Mesodermal cell (in vitro differentiated cells): Measurements from ENCODE around the gene DNAH5.

Source experiments
- H3K27ac ChIP-seq: 2 replicates; pipeline ENCODE4 v1.7.0; 2013; ENCODE audit warnings: mild to moderate bottlenecking, low read depth, low read length, moderate library complexity; ENCODE audit not compliant: severe bottlenecking
- H3K36me3 ChIP-seq: 2 replicates; pipeline ENCODE4 v1.7.1; 2013; ENCODE audit warnings: mild to moderate bottlenecking, low read length, moderate library complexity; ENCODE audit not compliant: control insufficient read depth, insufficient read depth
- H3K4me1 ChIP-seq: one replicate; pipeline ENCODE4 v1.7.1; 2013; ENCODE audit warnings: mild to moderate bottlenecking, low read length; ENCODE audit not compliant: insufficient read depth, control insufficient read depth, poor library complexity, severe bottlenecking
- H3K4me3 ChIP-seq: 2 replicates; pipeline ENCODE4 v1.7.0; 2013; ENCODE audit warnings: low read length, control low read depth, mild to moderate bottlenecking; ENCODE audit not compliant: insufficient read depth, poor library complexity, severe bottlenecking; ENCODE audit errors: extremely low read depth
- H3K9me3 ChIP-seq: 2 replicates; pipeline ENCODE4 v1.7.1; 2013; ENCODE audit warnings: mild to moderate bottlenecking, low read length, moderate library complexity; ENCODE audit not compliant: control insufficient read depth
- WGBS, 2 experiments: methylation state at CpG; one replicate each; pipeline ENCODE4 v1.1.5; 2013; ENCODE audit warnings: missing lambda C conversion rate in 2 of 2; ENCODE audit not compliant: insufficient coverage in 2 of 2; 5-methylcytosine and 5-hydroxymethylcytosine counted together

The DNAH5 gene

DNA sequence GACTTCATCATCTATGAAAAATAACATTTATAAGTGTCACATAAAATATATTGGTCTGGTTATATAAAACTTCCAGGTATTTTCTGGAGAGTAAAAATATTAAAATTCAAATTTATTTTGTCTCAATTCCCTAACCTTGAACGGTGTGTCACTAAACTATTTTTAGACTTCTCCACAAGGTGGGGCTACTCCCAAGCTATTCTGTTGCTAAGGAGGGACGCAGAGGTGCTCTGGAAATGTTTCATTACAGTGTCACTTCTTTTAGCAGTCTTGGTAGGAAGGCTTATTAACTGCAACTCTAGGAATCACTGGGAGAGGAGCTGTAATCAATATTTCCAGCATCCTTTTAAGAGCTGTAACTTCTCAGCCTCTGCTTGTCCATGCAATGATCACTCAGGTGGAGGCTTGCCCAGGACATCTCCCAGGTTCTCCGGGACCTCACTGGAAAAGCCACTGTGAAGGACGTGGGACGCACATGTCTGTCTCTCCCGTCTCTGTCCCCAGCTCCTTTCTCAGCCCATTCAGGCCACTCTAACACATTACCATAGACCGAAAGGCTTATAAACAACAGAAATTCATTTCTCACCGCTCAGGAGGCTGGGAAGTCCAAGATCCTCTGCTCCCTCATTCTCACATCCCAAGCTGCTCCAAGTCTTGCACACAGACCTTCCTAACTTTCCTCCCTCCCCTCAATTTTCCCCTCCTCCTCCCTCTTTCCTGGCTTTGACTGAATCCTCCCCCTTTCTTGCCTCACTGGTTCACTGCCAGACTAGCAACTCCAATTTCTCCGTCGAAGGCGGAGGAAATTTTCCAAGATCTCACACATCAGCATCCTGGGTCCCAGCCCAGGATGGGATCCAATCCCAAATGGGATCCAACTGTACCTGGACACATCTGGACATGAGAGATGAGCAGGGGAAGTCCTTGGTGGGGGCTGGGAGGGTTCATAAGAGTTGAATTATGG is 32.7 kb upstream of the DNAH5 start:
- H3K4me3 ChIP-seq = no peak overlapping the region
- 87 to 95% methylated on average over 6 to 9 of the region's 11 CpGs for WGBS, 2 experiments
- H3K27ac ChIP-seq = no peak overlapping the region
- H3K4me1 ChIP-seq = no peaks in the 10 kb centered on the region
- no peaks in the 10 kb centered on the region for H3K9me3 ChIP-seq
- H3K36me3 ChIP-seq = no peaks in the 10 kb centered on the region

- no peaks in the 10 kb centered on the region for H3K36me3 ChIP-seq
- WGBS, 2 experiments = no CpG with 5 or more reads among the region's 2 CpGs
- no peak overlapping the region for H3K27ac ChIP-seq
- H3K9me3 ChIP-seq = no peaks in the 10 kb centered on the region
- no peak overlapping the region for H3K4me3 ChIP-seq
- H3K4me1 ChIP-seq = no peaks in the 10 kb centered on the region
Measured at GRCh38 chr5:13976223-13976622, 31.7 kb upstream of the DNAH5 start.

- Histone ChIP-seq H3K27ac (no peak overlapping the region), H3K9me3 (no peaks in the 10 kb centered on the region), H3K36me3 (no peaks in the 10 kb centered on the region), H3K4me1 (no peaks in the 10 kb centered on the region), H3K4me3 (no peak overlapping the region)
- 100% methylated on average over 1 of the region's 2 CpGs; no CpG with 5 or more reads in 1 of the 2 experiments for WGBS, 2 experiments
Measured at GRCh38 chr5:13975246-13975645, 30.8 kb upstream of the DNAH5 start.

DNA sequence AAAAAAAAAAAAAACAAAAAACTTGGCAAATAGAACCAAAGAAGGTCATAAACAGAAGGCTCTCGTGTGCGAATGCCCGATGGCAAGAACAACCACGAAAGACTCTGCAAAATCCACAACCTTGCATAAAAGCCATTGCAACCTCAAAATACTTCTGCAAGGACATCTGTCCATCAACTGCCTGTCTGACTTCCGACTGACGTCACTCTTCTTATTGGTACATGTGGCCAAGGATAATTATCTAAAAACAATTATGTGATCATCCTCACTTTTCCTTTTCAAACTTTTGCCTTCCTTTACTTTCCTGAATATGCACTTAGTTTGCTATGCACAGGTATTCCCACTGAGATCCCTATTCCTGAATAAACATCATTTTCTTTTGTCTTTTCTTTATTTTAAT is 29.2 kb upstream of the DNAH5 start:
- Histone ChIP-seq H3K4me1 (no peaks in the 10 kb centered on the region), H3K27ac (no peak overlapping the region), H3K9me3 (no peaks in the 10 kb centered on the region), H3K4me3 (no peak overlapping the region), H3K36me3 (no peaks in the 10 kb centered on the region)
- WGBS, 2 experiments = 88 to 89% methylated on average over 4 of the region's 6 CpGs

- H3K4me3 ChIP-seq = no peak overlapping the region
- WGBS, 2 experiments = 78 to 81% methylated on average over 7 of the region's 7 CpGs
- H3K4me1 ChIP-seq = no peaks in the 10 kb centered on the region
- H3K36me3 ChIP-seq = no peaks in the 10 kb centered on the region
- no peak overlapping the region for H3K27ac ChIP-seq
- no peaks in the 10 kb centered on the region for H3K9me3 ChIP-seq
Measured at GRCh38 chr5:13972029-13972428, 27.5 kb upstream of the DNAH5 start.

- Histone ChIP-seq H3K4me1 (no peaks in the 10 kb centered on the region), H3K9me3 (no peaks in the 10 kb centered on the region), H3K4me3 (no peak overlapping the region), H3K36me3 (no peaks in the 10 kb centered on the region), H3K27ac (no peak overlapping the region)
Measured at GRCh38 chr5:13957032-13957645, 12.7 kb upstream of the DNAH5 start.

DNA sequence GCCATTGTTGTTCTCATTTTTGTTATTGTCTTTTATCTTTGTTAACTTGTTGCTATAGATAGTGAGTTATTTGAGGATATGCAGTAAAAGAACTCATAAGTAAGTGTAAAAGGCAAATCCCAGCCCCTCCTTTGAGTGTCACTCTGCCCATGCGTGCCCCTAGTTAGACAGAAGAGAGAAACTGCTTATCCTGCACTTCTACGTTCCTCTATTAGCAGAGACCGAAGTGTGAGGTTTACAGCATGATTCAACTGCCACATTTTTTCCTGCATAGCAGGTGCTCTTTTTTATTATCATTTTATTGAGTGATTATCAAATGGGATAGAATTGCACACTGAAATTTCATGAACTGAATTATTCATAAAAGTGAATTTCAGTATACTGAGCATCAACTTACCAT is 12.0 kb upstream of the DNAH5 start:
- Histone ChIP-seq H3K36me3 (no peaks in the 10 kb centered on the region), H3K4me3 (no peak overlapping the region), H3K27ac (no peak overlapping the region), H3K9me3 (no peaks in the 10 kb centered on the region), H3K4me1 (no peaks in the 10 kb centered on the region)
- 100% methylated on average over 1 to 2 of the region's 3 CpGs for WGBS, 2 experiments

DNA sequence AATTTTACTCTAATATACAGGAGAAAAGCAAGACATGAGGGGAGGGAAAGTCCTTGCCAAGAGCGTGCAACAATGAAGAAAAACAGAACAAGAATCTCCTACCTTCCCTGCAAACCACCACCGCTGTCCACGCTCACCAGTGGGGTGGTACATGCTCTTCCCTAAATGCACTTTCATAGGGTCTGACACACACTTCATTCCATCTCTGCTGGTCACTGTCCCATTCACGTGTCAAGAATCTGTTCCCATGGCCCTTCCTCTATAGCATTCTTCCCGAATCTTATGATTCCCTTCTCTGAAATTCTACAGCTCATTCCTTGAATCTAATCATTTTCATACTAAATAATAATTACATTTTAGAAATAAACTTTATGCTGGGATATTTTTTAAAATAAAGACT is 11.4 kb upstream of the DNAH5 start:
- WGBS, 2 experiments = 89 to 95% methylated on average over 3 to 4 of the region's 5 CpGs
- Histone ChIP-seq H3K4me3 (no peak overlapping the region), H3K27ac (no peak overlapping the region), H3K4me1 (no peaks in the 10 kb centered on the region), H3K36me3 (no peaks in the 10 kb centered on the region), H3K9me3 (no peaks in the 10 kb centered on the region)

GRCh38 chr5:13946111-13946510 is 1.6 kb upstream of the DNAH5 start:
- H3K27ac ChIP-seq = no peak overlapping the region
- WGBS, 2 experiments = 94 to 97% methylated on average over 9 of the region's 10 CpGs

DNA sequence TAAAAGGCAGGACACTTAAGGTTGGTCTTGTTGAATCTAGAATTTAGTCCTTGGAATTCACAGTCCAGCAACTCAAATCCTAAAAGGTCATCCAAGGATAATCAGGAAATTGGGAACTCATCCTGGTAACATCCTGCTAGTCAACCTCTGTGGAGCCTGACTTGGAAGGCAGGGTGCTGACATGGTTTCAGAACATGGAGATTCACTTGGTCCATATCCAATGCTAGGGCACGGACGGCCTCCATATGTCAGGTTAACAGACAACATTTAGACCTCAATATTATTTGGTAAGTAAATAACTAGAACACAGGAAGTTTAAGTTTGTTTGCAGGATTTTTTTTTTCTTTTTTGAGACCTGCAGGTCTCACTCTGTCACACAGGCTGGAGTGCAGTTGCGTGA is 783 bp upstream of the DNAH5 start:
- WGBS, 2 experiments = 100% methylated on average over 1 of the region's 3 CpGs; no CpG with 5 or more reads in 1 of the 2 experiments
- Histone ChIP-seq H3K4me1 (peaks cover 5% of the 10 kb centered on the region), H3K9me3 (no peaks in the 10 kb centered on the region), H3K27ac (no peak overlapping the region), H3K36me3 (no peaks in the 10 kb centered on the region), H3K4me3 (no peak overlapping the region)

More at GRCh38 chr5:13946111-13946510, 1.6 kb upstream of the DNAH5 start:
- no peaks in the 10 kb centered on the region for H3K9me3 ChIP-seq
- H3K4me1 ChIP-seq = peaks cover 5% of the 10 kb centered on the region
- no peak overlapping the region for H3K4me3 ChIP-seq
- no peaks in the 10 kb centered on the region for H3K36me3 ChIP-seq

- Histone ChIP-seq H3K4me1 (peaks cover 5% of the 10 kb centered on the region), H3K36me3 (no peaks in the 10 kb centered on the region), H3K27ac (no peak overlapping the region), H3K4me3 (no peak overlapping the region), H3K9me3 (no peaks in the 10 kb centered on the region)
- WGBS, 2 experiments = 0% methylated on average over 1 of the region's 1 CpG
Measured at GRCh38 chr5:13943676-13944075, 812 bp downstream of the DNAH5 start.
